CD4-positive, alpha-beta T cell treated with Interleukin-15 for 4 hours (primary cell): Measurements from ENCODE around the gene CCSER1.

Experiments
- DNase-seq: peaks from one replicate; pipeline ENCODE4 v3.0.0-alpha.2; 2020; ENCODE audit warnings: low spot score

Gene CCSER1

GRCh38 chr4:90127223-90127705, at the start of gene CCSER1:
Gene CCSER1, plus strand, starts transcription at chr4:90127394.
- peak; percentile 43 for DNase-seq

- no peak for DNase-seq
Observed at GRCh38 chr4:90078440-90078839, 48.8 kb upstream of the CCSER1 start.

GRCh38 chr4:90080116-90080515, 47.1 kb upstream of the CCSER1 start:
- DNase-seq, result no peak

GRCh38 chr4:90081432-90082144, 45.6 kb upstream of the CCSER1 start:
- no peak for DNase-seq

- no peak for DNase-seq
Observed at GRCh38 chr4:90082449-90082848, 44.7 kb upstream of the CCSER1 start.

GRCh38 chr4:90084277-90084966, 42.8 kb upstream of the CCSER1 start:
- DNase-seq, result no peak

- DNase-seq, result no peak
Observed at GRCh38 chr4:90084967-90085295, 42.3 kb upstream of the CCSER1 start.

- DNase-seq, result no peak
Observed at GRCh38 chr4:90093526-90093925, 33.7 kb upstream of the CCSER1 start.

GRCh38 chr4:90095000-90095399, 32.2 kb upstream of the CCSER1 start:
- DNase-seq, result no peak

- DNase-seq, result no peak
Observed at GRCh38 chr4:90099812-90100211, 27.4 kb upstream of the CCSER1 start.

- DNase-seq, result no peak
Observed at GRCh38 chr4:90103991-90104390, 23.2 kb upstream of the CCSER1 start.

- DNase-seq, result no peak
Observed at GRCh38 chr4:90105274-90105673, 21.9 kb upstream of the CCSER1 start.

- no peak for DNase-seq
Observed at GRCh38 chr4:90112715-90113114, 14.5 kb upstream of the CCSER1 start.

- DNase-seq, result no peak
Observed at GRCh38 chr4:90113881-90114457, 13.2 kb upstream of the CCSER1 start.

- no peak for DNase-seq
Observed at GRCh38 chr4:90118527-90119195, 8.5 kb upstream of the CCSER1 start.

- no peak for DNase-seq
Observed at GRCh38 chr4:90120037-90120436, 7.2 kb upstream of the CCSER1 start.

- DNase-seq, result no peak
Observed at GRCh38 chr4:90120815-90121214, 6.4 kb upstream of the CCSER1 start.

- DNase-seq, result no peak
Observed at GRCh38 chr4:90121676-90122354, 5.4 kb upstream of the CCSER1 start.

GRCh38 chr4:90122355-90122748, 4.8 kb upstream of the CCSER1 start:
- DNase-seq, result no peak

- DNase-seq, result no peak
Observed at GRCh38 chr4:90124276-90124675, 2.9 kb upstream of the CCSER1 start.

GRCh38 chr4:90126805-90127204, 389 bp upstream of the CCSER1 start:
- no peak for DNase-seq

- no peak for DNase-seq
Observed at GRCh38 chr4:90127706-90128345, 632 bp downstream of the CCSER1 start.
